GM23248 (cell line): Measurements from ENCODE around the gene ADCK2.

Experiments
- EZH2 ChIP-seq: fragments of 200-600 bp; sonication (generic); IDR thresholded peaks from 2 replicates; pipeline ENCODE4 v1.6.1; 2018; ENCODE audit warnings: antibody characterized with exemption, mild to moderate bottlenecking; ENCODE audit not compliant: insufficient read depth, poor library complexity, severe bottlenecking
- EZH2phosphoT487 ChIP-seq: fragments of 200-600 bp; sonication (generic); IDR thresholded peaks from 2 replicates; pipeline ENCODE4 v1.6.1; 2018; ENCODE audit warnings: antibody characterized with exemption, moderate library complexity, mild to moderate bottlenecking, low read depth; ENCODE audit not compliant: insufficient read depth

DNA sequence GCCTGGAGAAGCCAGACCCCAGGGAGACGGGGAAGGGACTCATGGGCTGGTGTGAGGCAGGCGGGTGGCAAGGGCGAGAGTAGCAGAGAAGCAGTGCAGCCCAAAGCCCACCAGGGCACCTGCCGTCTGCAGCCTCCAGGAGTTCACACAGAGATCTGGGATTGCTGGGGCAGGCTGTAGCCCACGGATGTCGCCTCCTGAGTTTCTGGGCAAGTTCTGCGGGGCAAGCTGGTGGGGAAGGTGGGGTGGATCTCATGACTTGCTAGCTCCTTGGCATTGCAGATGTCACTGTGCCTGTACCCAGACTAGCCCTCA lies 6.0 kb downstream of the ADCK2 start:
- TF ChIP-seq EZH2phosphoT487 (no peak), EZH2 (no peak)
